Panc1 (cell line): ENCODE results near the gene SNRPA. TPM values are rescaled to one million over a fixed set of nuclear protein-coding genes. Genes with fewer than 3 reads are reported as not detected.

Experiments used
- ATAC-seq: fragments of 200-7000 bp; cut with Tn5 transposase; 2 replicates; pipeline ENCODE4 v1.9.1; 2020; ENCODE audit warnings: mild to moderate bottlenecking, moderate library complexity
- BruUV-seq: library from RNA; stranded (reverse); fragments of 400-500 nt; replicated peaks from 2 replicates; lab custom pipeline; 2021; lab: Mats Ljungman, UMichigan
- CTCF ChIA-PET: fragments of 300-600 bp; sonication (Branson Sonifier 250); formaldehyde crosslinking; loops from one replicate; lab custom pipeline; 2022; ENCODE audit warnings: antibody characterized with exemption; lab: Charles Lee
- POLR2A ChIA-PET: fragments of 300-600 bp; sonication (Branson Sonifier 250); formaldehyde crosslinking; loops from one replicate; lab custom pipeline; 2022; ENCODE audit warnings: antibody characterized with exemption; lab: Charles Lee
- DNase-seq: peaks from one replicate; pipeline ENCODE4 v3.0.0-alpha.2; 2010; ENCODE audit warnings: low read depth, low spot score
- H3K27ac ChIP-seq: 2 replicates; pipeline ENCODE4 v1.5.1; 2011; ENCODE audit warnings: mild to moderate bottlenecking, low read length, inconsistent platforms
- H3K27me3 ChIP-seq: fragments of 200-500 bp; sonication (Bioruptor generic); 2 replicates; pipeline ENCODE4 v1.6.0; 2014; ENCODE audit warnings: low read length, inconsistent platforms; ENCODE audit not compliant: control insufficient read depth, insufficient read depth
- H3K36me3 ChIP-seq: fragments of 200-500 bp; sonication (Bioruptor generic); 2 replicates; pipeline ENCODE4 v1.5.1; 2014; ENCODE audit warnings: inconsistent platforms, mild to moderate bottlenecking, low read length, moderate library complexity; ENCODE audit not compliant: control insufficient read depth, insufficient read depth
- H3K4me1 ChIP-seq: 2 replicates; pipeline ENCODE4 v1.5.1; 2011; ENCODE audit warnings: inconsistent platforms, mild to moderate bottlenecking, low read length, moderate library complexity; ENCODE audit not compliant: control insufficient read depth, insufficient read depth
- H3K4me3 ChIP-seq, 2 experiments: 2 replicates each; pipeline ENCODE4 v1.5.1; 2011 to 2012; ENCODE audit warnings: low read depth in 2 of 2, low read length in 2 of 2, mild to moderate bottlenecking in 2 of 2, inconsistent platforms in 1 of 2, moderate library complexity in 1 of 2
- H3K9me3 ChIP-seq: fragments of 200-500 bp; sonication (Bioruptor generic); 2 replicates; pipeline ENCODE4 v1.5.1; 2014; ENCODE audit warnings: low read depth, mild to moderate bottlenecking, inconsistent platforms, low read length, moderate library complexity; ENCODE audit not compliant: control insufficient read depth, insufficient read depth
- POLR2AphosphoS5 ChIP-seq: IDR thresholded peaks from 2 replicates; pipeline ENCODE4 v1.6.1; 2012; ENCODE audit warnings: mild to moderate bottlenecking, low read depth, low read length, moderate library complexity
- SIN3A ChIP-seq: IDR thresholded peaks from 2 replicates; pipeline ENCODE4 v1.6.1; 2012; ENCODE audit warnings: low read depth, mild to moderate bottlenecking, low read length, moderate library complexity, borderline replicate concordance; ENCODE audit not compliant: insufficient read depth
- TCF7L2 ChIP-seq: IDR thresholded peaks from 2 replicates; pipeline ENCODE4 v1.6.1; 2011; ENCODE audit warnings: mild to moderate bottlenecking, low read depth, low read length, inconsistent platforms
- in situ Hi-C: cut with HindIII; loops from 2 replicates; pipeline ENCODE4 v1.10.0; 2016; ENCODE audit warnings: low sequenced_read_pairs, low pct_unique_long_range_greater_than_20kb
- intact Hi-C: fragments of 100-400 bp; cut with micrococcal nuclease; formaldehyde crosslinking; loops from one replicate; pipeline ENCODE4 v1.10.0; 2022; ENCODE audit not compliant: unreplicated experiment
- total RNA-seq: library from RNA; stranded (reverse); gene quantifications from one replicate; pipeline ENCODE4 v1.2.1, GENCODE V29; 2021; ENCODE audit not compliant: unreplicated experiment
- TF ChIP-seq, protein P1 (sequence below): fragments of 450-650 bp; IDR thresholded peaks from 2 replicates; pipeline ENCODE4 v1.5.1; 2017; ENCODE audit warnings: mild to moderate bottlenecking
- TF ChIP-seq, protein P2 (sequence below), 2 experiments: IDR thresholded peaks; 2 replicates each; pipeline ENCODE4 v1.6.1; 2011 to 2012; ENCODE audit warnings: low read depth in 2 of 2, control low read depth in 1 of 2, low read length in 1 of 2, mild to moderate bottlenecking in 1 of 2, moderate library complexity in 1 of 2; ENCODE audit not compliant: insufficient read depth in 1 of 2

SNRPA gene
- total RNA-seq, 1 experiment from 2014 or later: 104 TPM

DNA sequence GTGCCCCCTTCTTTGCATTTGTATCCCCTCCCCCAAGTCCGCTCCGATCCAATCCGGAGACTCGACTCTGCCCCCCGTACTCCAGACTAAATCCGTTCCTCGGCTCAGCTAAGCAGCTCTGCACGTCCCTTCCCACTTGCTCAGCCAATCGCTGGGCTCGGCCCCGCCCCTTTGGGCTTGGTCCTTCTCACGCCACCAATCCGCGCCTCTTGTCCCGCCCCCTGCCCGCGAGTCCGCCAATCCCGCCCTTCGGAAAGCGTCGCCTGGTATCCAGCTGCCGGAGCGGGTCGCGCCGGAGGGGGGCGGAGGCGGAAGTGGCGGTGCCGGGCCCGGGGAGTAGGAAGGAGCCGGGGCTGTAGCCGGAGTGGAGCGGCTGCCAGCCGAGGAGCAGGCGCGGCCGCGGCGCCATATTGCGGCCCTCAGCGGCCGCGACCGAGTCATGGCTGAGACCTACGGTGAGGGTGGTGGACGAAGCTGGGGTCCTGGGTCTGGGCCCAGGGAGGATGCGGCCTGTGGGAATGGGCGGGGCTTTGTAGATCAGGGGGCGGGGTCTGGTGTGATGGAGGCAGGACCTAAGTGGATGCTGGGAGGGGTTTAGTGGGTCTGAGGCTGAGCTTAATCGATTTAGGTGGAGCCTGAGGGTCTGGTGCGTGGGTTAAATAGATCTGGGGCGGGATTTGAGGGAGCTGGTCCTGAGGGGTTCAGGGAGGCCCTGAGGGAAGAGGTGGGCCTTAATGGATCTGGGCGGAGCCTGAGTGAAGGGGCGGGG lies 27.1 kb downstream of the SNRPA start, which contains the start of gene RAB4B:
TSS of gene RAB4B (plus strand) at position 311 of the 769 bp plus-strand sequence. CDS start at position 440, 129 bp downstream.
- in situ Hi-C loops: no loop called here
- CTCF ChIA-PET: interaction anchor here (0.6 to 1.1 kb wide), 5 partner anchors 20 to 485 kb away, joined by 3 to 5 read pairs (median 3); no protein-coding TSS in a partner anchor

GRCh38 chr19:40778706-40779284 lies 27.8 kb downstream of the SNRPA start:
- Histone ChIP-seq H3K4me1 (peaks cover 6% of the 10 kb centered on the region; the same call in 1 of the 2 replicates), H3K36me3 (no peaks in the 10 kb centered on the region), H3K4me3 (peak overlapping the region; percentile 56 to 87), H3K27me3 (no peaks in the 10 kb centered on the region), H3K27ac (peak overlapping the region; percentile 71), H3K9me3 (no peaks in the 10 kb centered on the region)
- ATAC-seq: no peak
- intact Hi-C loops: no loop called here
- in situ Hi-C loops: no loop called here
- ChIA-PET POLR2A (interaction anchor here (0.6 to 1.3 kb wide), 3 partner anchors 28 to 130 kb away, joined by 3 to 6 read pairs (median 3); partner anchors contain the start of gene ACTMAP), CTCF (interaction anchor here (0.6 to 0.7 kb wide), 2 partner anchors 20 to 160 kb away, joined by 3 read pairs; no protein-coding TSS in a partner anchor)
- BruUV-seq: no TSS peak
- TF ChIP-seq, protein P1, sequence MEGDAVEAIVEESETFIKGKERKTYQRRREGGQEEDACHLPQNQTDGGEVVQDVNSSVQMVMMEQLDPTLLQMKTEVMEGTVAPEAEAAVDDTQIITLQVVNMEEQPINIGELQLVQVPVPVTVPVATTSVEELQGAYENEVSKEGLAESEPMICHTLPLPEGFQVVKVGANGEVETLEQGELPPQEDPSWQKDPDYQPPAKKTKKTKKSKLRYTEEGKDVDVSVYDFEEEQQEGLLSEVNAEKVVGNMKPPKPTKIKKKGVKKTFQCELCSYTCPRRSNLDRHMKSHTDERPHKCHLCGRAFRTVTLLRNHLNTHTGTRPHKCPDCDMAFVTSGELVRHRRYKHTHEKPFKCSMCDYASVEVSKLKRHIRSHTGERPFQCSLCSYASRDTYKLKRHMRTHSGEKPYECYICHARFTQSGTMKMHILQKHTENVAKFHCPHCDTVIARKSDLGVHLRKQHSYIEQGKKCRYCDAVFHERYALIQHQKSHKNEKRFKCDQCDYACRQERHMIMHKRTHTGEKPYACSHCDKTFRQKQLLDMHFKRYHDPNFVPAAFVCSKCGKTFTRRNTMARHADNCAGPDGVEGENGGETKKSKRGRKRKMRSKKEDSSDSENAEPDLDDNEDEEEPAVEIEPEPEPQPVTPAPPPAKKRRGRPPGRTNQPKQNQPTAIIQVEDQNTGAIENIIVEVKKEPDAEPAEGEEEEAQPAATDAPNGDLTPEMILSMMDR: no peak
- TF ChIP-seq POLR2AphosphoS5: no peak
- TF ChIP-seq, protein P2, sequence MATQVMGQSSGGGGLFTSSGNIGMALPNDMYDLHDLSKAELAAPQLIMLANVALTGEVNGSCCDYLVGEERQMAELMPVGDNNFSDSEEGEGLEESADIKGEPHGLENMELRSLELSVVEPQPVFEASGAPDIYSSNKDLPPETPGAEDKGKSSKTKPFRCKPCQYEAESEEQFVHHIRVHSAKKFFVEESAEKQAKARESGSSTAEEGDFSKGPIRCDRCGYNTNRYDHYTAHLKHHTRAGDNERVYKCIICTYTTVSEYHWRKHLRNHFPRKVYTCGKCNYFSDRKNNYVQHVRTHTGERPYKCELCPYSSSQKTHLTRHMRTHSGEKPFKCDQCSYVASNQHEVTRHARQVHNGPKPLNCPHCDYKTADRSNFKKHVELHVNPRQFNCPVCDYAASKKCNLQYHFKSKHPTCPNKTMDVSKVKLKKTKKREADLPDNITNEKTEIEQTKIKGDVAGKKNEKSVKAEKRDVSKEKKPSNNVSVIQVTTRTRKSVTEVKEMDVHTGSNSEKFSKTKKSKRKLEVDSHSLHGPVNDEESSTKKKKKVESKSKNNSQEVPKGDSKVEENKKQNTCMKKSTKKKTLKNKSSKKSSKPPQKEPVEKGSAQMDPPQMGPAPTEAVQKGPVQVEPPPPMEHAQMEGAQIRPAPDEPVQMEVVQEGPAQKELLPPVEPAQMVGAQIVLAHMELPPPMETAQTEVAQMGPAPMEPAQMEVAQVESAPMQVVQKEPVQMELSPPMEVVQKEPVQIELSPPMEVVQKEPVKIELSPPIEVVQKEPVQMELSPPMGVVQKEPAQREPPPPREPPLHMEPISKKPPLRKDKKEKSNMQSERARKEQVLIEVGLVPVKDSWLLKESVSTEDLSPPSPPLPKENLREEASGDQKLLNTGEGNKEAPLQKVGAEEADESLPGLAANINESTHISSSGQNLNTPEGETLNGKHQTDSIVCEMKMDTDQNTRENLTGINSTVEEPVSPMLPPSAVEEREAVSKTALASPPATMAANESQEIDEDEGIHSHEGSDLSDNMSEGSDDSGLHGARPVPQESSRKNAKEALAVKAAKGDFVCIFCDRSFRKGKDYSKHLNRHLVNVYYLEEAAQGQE (IDR thresholded peaks at IDR 0.05; ENCODE audit: insufficient read depth in 1 of 2, low read depth in 2 of 2, low read length in 1 of 2): no peak
- TF ChIP-seq TCF7L2: no peak
- TF ChIP-seq SIN3A: no peak
- no peak for DNase-seq

More for the DNA sequence above, 27.1 kb downstream of the SNRPA start, which contains the start of gene RAB4B:
- BruUV-seq: no TSS peak
- H3K4me1 ChIP-seq: peaks cover 6% of the 10 kb centered on the region; the same call in 1 of the 2 replicates
- H3K9me3 ChIP-seq: no peaks in the 10 kb centered on the region
- TF ChIP-seq, protein P1: no peak
- TF ChIP-seq, protein P2 (IDR thresholded peaks at IDR 0.05; ENCODE audit: insufficient read depth in 1 of 2, low read depth in 2 of 2, low read length in 1 of 2): no peak
- peak; percentile 48 for TF ChIP-seq POLR2AphosphoS5
- TF ChIP-seq TCF7L2: no peak
- peak; percentile 67; the same call in 1 of the 2 replicates for TF ChIP-seq SIN3A
- intact Hi-C loops: no loop called here
- POLR2A ChIA-PET: interaction anchor here (0.6 to 1.3 kb wide), 3 partner anchors 28 to 1538 kb away, joined by 3 to 6 read pairs (median 4); partner anchors contain the start of gene ACTMAP
- no peaks in the 10 kb centered on the region for H3K36me3 ChIP-seq
- peak; percentile 83 for DNase-seq
- H3K27ac ChIP-seq: peak within 1 kb of the TSS; percentile 90
- no peaks in the 10 kb centered on the region for H3K27me3 ChIP-seq
- peak; percentile 94 for ATAC-seq
- H3K4me3 ChIP-seq: peak within 1 kb of the TSS; percentile 56 to 87
